Measurements from ENCODE around the gene PLCG1. TPM values are rescaled to one million over a fixed set of nuclear protein-coding genes. Genes with fewer than 3 reads are reported as not detected.

The PLCG1 gene
- total RNA-seq, 4 donors from 2014 or later: 30.4 to 84.7 (median 47.8) TPM

- no peak for DNase-seq
- no peaks in the 10 kb centered on the region for H3K36me3 ChIP-seq
- intact Hi-C loops (cut with DNase I): loop anchor here (10.0 kb wide), 1 partner anchor 199 kb away; no protein-coding TSS in a partner anchor
- H3K27me3 ChIP-seq: no peaks in the 10 kb centered on the region
- H3K27ac ChIP-seq: peak overlapping the region; percentile 91 to 98 (median 95)
- H3K9me3 ChIP-seq: no peaks in the 10 kb centered on the region
- peak overlapping the region; percentile 72 to 98 (median 86) for H3K4me3 ChIP-seq
- TF ChIP-seq POLR2A (IDR thresholded peaks at IDR 0.05): no peak
- TF ChIP-seq, protein P1, sequence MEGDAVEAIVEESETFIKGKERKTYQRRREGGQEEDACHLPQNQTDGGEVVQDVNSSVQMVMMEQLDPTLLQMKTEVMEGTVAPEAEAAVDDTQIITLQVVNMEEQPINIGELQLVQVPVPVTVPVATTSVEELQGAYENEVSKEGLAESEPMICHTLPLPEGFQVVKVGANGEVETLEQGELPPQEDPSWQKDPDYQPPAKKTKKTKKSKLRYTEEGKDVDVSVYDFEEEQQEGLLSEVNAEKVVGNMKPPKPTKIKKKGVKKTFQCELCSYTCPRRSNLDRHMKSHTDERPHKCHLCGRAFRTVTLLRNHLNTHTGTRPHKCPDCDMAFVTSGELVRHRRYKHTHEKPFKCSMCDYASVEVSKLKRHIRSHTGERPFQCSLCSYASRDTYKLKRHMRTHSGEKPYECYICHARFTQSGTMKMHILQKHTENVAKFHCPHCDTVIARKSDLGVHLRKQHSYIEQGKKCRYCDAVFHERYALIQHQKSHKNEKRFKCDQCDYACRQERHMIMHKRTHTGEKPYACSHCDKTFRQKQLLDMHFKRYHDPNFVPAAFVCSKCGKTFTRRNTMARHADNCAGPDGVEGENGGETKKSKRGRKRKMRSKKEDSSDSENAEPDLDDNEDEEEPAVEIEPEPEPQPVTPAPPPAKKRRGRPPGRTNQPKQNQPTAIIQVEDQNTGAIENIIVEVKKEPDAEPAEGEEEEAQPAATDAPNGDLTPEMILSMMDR (IDR thresholded peaks at IDR 0.05): no peak
- peaks cover 27 to 70% (median 43%) of the 10 kb centered on the region in 3 donors for H3K4me1 ChIP-seq
- 40 to 48% methylated on average over 21 to 23 of the region's 23 CpGs for WGBS, 2 donors
These were observed 1.3 kb upstream of the PLCG1 start for GRCh38 chr20:41135888-41136679.

GRCh38 chr20:41137614-41138474, 501 bp downstream of the PLCG1 start:
- intact Hi-C loops (cut with DNase I): loop anchor here (10.0 kb wide), 1 partner anchor 197 kb away; no protein-coding TSS in a partner anchor
- Histone ChIP-seq H3K27me3 (no peaks in the 10 kb centered on the region), H3K36me3 (no peaks in the 10 kb centered on the region), H3K4me3 (peak overlapping the region; percentile 72 to 98 (median 86)), H3K9me3 (no peaks in the 10 kb centered on the region), H3K27ac (peak overlapping the region; percentile 91 to 98 (median 95)), H3K4me1 (peaks cover 35 to 88% (median 58%) of the 10 kb centered on the region in 3 donors)
- peak; percentile 18 for DNase-seq
- TF ChIP-seq, protein P1 (IDR thresholded peaks at IDR 0.05): no peak
- TF ChIP-seq POLR2A (IDR thresholded peaks at IDR 0.05): peak in 1 of 4 donors; percentile 20
- 0% methylated on average over 4 of the region's 66 CpGs; no CpG with 5 or more reads in 1 of the 2 donors for WGBS, 2 donors

DNA sequence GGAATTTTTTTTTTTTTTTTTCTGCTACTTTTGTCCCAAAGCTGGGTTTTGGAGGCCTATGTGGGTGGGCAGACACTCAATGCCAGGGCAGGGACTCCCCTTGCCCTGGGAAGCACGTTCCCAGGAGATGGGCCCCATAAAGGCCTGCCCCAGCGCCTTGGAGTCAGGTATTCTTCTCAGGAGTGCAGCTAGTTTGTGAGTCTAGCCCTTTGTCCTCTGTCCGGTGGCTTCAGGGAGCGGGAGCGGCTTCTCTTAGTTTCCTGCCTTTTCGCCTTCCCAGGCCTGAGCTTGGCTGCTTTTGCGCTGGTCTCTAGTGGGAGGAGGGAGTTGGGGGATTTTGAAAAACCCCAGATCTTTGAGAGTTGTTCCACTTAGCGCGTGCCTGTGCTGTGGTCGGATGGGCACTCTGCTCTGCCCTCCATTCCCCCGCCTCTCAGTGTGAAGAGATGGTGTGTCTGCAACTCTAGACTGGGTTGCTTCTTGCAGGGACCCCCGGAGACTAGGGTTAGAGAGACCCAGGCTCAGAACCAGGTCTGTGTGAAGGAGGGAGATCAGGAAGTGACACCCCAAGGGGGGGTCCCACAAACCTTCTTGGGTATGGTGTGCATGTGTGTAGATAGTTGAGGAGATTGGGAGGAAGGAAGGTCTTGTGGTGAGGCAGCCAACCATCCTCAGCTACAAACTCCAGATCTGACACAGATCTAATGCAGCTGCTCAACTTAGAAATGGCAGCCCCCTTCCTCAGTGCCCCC, 1.3 kb downstream of the PLCG1 start:
- peak overlapping the region; percentile 72 to 98 (median 86) for H3K4me3 ChIP-seq
- H3K27me3 ChIP-seq: no peaks in the 10 kb centered on the region
- no peaks in the 10 kb centered on the region for H3K9me3 ChIP-seq
- peak overlapping the region; percentile 91 to 98 (median 95) for H3K27ac ChIP-seq
- DNase-seq: no peak
- 16 to 40% methylated on average over 3 to 8 of the region's 12 CpGs for WGBS, 2 donors
- TF ChIP-seq POLR2A (IDR thresholded peaks at IDR 0.05): no peak
- TF ChIP-seq, protein P1 (IDR thresholded peaks at IDR 0.05): no peak
- no peaks in the 10 kb centered on the region for H3K36me3 ChIP-seq
- intact Hi-C loops (cut with DNase I): loop anchor here (10.0 kb wide), 1 partner anchor 196 kb away; no protein-coding TSS in a partner anchor
- peaks cover 35 to 90% (median 64%) of the 10 kb centered on the region in 3 donors for H3K4me1 ChIP-seq

GRCh38 chr20:41139227-41140093, 2.1 kb downstream of the PLCG1 start:
- TF ChIP-seq POLR2A (IDR thresholded peaks at IDR 0.05): no peak
- TF ChIP-seq, protein P1 (IDR thresholded peaks at IDR 0.05): no peak
- no peak for DNase-seq
- Histone ChIP-seq H3K4me3 (peak overlapping the region in 3 of 4 donors; percentile 72 to 98 (median 93)), H3K27me3 (no peaks in the 10 kb centered on the region), H3K9me3 (no peaks in the 10 kb centered on the region), H3K4me1 (peaks cover 35 to 90% (median 59%) of the 10 kb centered on the region in 3 donors), H3K27ac (peak overlapping the region in 3 of 4 donors; percentile 91 to 98 (median 98)), H3K36me3 (peaks cover 0 to 3% (median 0%) of the 10 kb centered on the region in 3 donors)
- intact Hi-C loops (cut with DNase I): loop anchor here (10.0 kb wide), 1 partner anchor 195 kb away; no protein-coding TSS in a partner anchor
- WGBS, 2 donors: 46 to 47% methylated on average over 5 of the region's 5 CpGs
